Glutamatergic neuron (in vitro differentiated cells): Measurements from ENCODE around the gene HMGXB4. TPM values are rescaled to one million over a fixed set of nuclear protein-coding genes. Genes with fewer than 3 reads are reported as not detected.
A peak's percentile ranks its signal among the peaks of the same experiment; 100 is the strongest.
"Not testable (repeated sequence)": the region's sequence is repeated elsewhere in the genome, so short reads cannot be mapped to it uniquely, and the experiment has no call there.

Source experiments
- DNase-seq: peaks from one replicate; pipeline ENCODE4 v3.0.0; 2022
- H3K27ac Mint-ChIP-seq: one replicate; pipeline ENCODE4 v1.8.0; 2020; ENCODE audit warnings: mild to moderate bottlenecking, mixed read lengths, inconsistent platforms; ENCODE audit not compliant: unreplicated experiment
- H3K27me3 Mint-ChIP-seq: one replicate; pipeline ENCODE4 v1.8.0; 2020; ENCODE audit warnings: mild to moderate bottlenecking, moderate library complexity, mixed read lengths, inconsistent platforms; ENCODE audit not compliant: unreplicated experiment
- H3K36me3 Mint-ChIP-seq: one replicate; pipeline ENCODE4 v1.8.0; 2020; ENCODE audit warnings: mild to moderate bottlenecking, mixed read lengths, inconsistent platforms; ENCODE audit not compliant: unreplicated experiment
- H3K4me1 Mint-ChIP-seq: one replicate; pipeline ENCODE4 v1.8.0; 2020; ENCODE audit warnings: mild to moderate bottlenecking, low read depth, mixed read lengths, inconsistent platforms; ENCODE audit not compliant: unreplicated experiment
- H3K4me3 Mint-ChIP-seq: one replicate; pipeline ENCODE4 v1.8.0; 2020; ENCODE audit warnings: mild to moderate bottlenecking, mixed read lengths, inconsistent platforms; ENCODE audit not compliant: unreplicated experiment
- H3K9me3 Mint-ChIP-seq: one replicate; pipeline ENCODE4 v1.8.0; 2020; ENCODE audit warnings: mild to moderate bottlenecking, moderate library complexity, mixed read lengths, inconsistent platforms; ENCODE audit not compliant: unreplicated experiment
- CTCF ChIP-seq: fragments of 200-600 bp; sonication (generic); IDR thresholded peaks from one replicate; pipeline ENCODE4 v1.5.0; 2021; ENCODE audit not compliant: partially characterized antibody, unreplicated experiment
- total RNA-seq: library from RNA; stranded (reverse); fragmentation: NEBNext Ultra II Directional; extraction: Animal tissue kit (Norgen Biotek cat#: 25700); gene quantifications from one replicate; pipeline ENCODE4 v1.2.1, GENCODE V29; 2021; ENCODE audit not compliant: unreplicated experiment

Gene HMGXB4
- total RNA-seq, 1 donor from 2014 or later, result 14.4 TPM

GRCh38 chr22:35230839-35231584 is 26.3 kb upstream of the HMGXB4 start:
- DNase-seq, result no peak
- H3K9me3 Mint-ChIP-seq, result no peaks in the 10 kb centered on the region
- no peaks in the 10 kb centered on the region for H3K4me1 Mint-ChIP-seq
- TF ChIP-seq CTCF, result no peak
- H3K27me3 Mint-ChIP-seq, result peaks cover 5% of the 10 kb centered on the region
- H3K27ac Mint-ChIP-seq, result no peak overlapping the region
- no peaks in the 10 kb centered on the region for H3K36me3 Mint-ChIP-seq
- no peak overlapping the region for H3K4me3 Mint-ChIP-seq

GRCh38 chr22:35231585-35232084 is 25.7 kb upstream of the HMGXB4 start:
- H3K4me3 Mint-ChIP-seq, result no peak overlapping the region
- H3K27me3 Mint-ChIP-seq, result peaks cover 5% of the 10 kb centered on the region
- H3K36me3 Mint-ChIP-seq, result no peaks in the 10 kb centered on the region
- no peak overlapping the region for H3K27ac Mint-ChIP-seq
- no peaks in the 10 kb centered on the region for H3K9me3 Mint-ChIP-seq
- peak; percentile 99 for TF ChIP-seq CTCF
- H3K4me1 Mint-ChIP-seq, result no peaks in the 10 kb centered on the region
- peak; percentile 82 for DNase-seq

GRCh38 chr22:35238749-35239148 is 18.5 kb upstream of the HMGXB4 start:
- H3K4me1 Mint-ChIP-seq, H3K9me3 Mint-ChIP-seq, DNase-seq, H3K36me3 Mint-ChIP-seq, H3K27me3 Mint-ChIP-seq, H3K27ac Mint-ChIP-seq, H3K4me3 Mint-ChIP-seq: not testable (repeated sequence)

GRCh38 chr22:35244507-35244906 is 12.8 kb upstream of the HMGXB4 start:
- not testable (repeated sequence) for DNase-seq, H3K36me3 Mint-ChIP-seq, H3K27me3 Mint-ChIP-seq, H3K27ac Mint-ChIP-seq, H3K4me3 Mint-ChIP-seq, H3K9me3 Mint-ChIP-seq, H3K4me1 Mint-ChIP-seq

- Mint-ChIP-seq H3K36me3 (no peaks in the 10 kb centered on the region), H3K27ac (no peak overlapping the region), H3K9me3 (no peaks in the 10 kb centered on the region), H3K4me3 (no peak overlapping the region), H3K4me1 (peaks cover 1% of the 10 kb centered on the region), H3K27me3 (no peaks in the 10 kb centered on the region)
- no peak for DNase-seq
- TF ChIP-seq CTCF, result no peak
Measured at GRCh38 chr22:35250156-35250555, 7.1 kb upstream of the HMGXB4 start.

- Mint-ChIP-seq H3K4me1 (peaks cover 7% of the 10 kb centered on the region), H3K4me3 (no peak overlapping the region), H3K36me3 (no peaks in the 10 kb centered on the region), H3K27me3 (no peaks in the 10 kb centered on the region), H3K9me3 (peaks cover 4% of the 10 kb centered on the region), H3K27ac (no peak overlapping the region)
- no peak for DNase-seq
- TF ChIP-seq CTCF, result no peak
Measured at GRCh38 chr22:35253946-35254345, 3.3 kb upstream of the HMGXB4 start.
